ENCODE measurements around the gene CFAP74. TPM values are rescaled to one million over a fixed set of nuclear protein-coding genes. Genes with fewer than 3 reads are reported as not detected.

The CFAP74 gene
- polyA plus RNA-seq, 4 donors, result 0.06 to 2.2 TPM; not detected in 2

- Histone ChIP-seq H3K27me3 (ENCODE audit: control insufficient read depth in 3 of 3, insufficient read depth in 3 of 3, low read length in 3 of 3) (peaks cover 1 to 9% (median 4%) of the 10 kb centered on the region in 3 donors), H3K4me1 (ENCODE audit: control insufficient read depth in 3 of 3, insufficient read depth in 2 of 3, low read depth in 1 of 3, low read length in 2 of 3) (peaks cover 0 to 5% (median 0%) of the 10 kb centered on the region in 3 donors), H3K4me3 (ENCODE audit: low read depth in 1 of 3, low read length in 3 of 3) (no peak overlapping the region), H3K27ac (ENCODE audit: low read depth in 1 of 3, low read length in 2 of 3) (peak overlapping the region in 2 of 3 donors; percentile 1 to 36), H3K36me3 (ENCODE audit: control insufficient read depth in 3 of 3, insufficient read depth in 2 of 3, low read depth in 1 of 3, low read length in 3 of 3) (no peaks in the 10 kb centered on the region), H3K9me3 (ENCODE audit: control insufficient read depth in 2 of 2, insufficient read depth in 1 of 2, low read depth in 1 of 2, low read length in 1 of 2) (no peaks in the 10 kb centered on the region)
- WGBS, 3 donors, result 70 to 85% (median 79%) methylated on average over 9 of the region's 9 CpGs
- no peak for FAIRE-seq
- no peak for DNase-seq
These were observed 13.8 kb downstream of the CFAP74 start for GRCh38 chr1:1989789-1990188.

GRCh38 chr1:1989102-1989542, 14.5 kb downstream of the CFAP74 start:
- H3K36me3 ChIP-seq (ENCODE audit: control insufficient read depth in 3 of 3, insufficient read depth in 2 of 3, low read depth in 1 of 3, low read length in 3 of 3), result no peaks in the 10 kb centered on the region
- FAIRE-seq (no peak), DNase-seq (no peak)
- H3K9me3 ChIP-seq (ENCODE audit: control insufficient read depth in 2 of 2, insufficient read depth in 1 of 2, low read depth in 1 of 2, low read length in 1 of 2), result no peaks in the 10 kb centered on the region
- H3K27me3 ChIP-seq (ENCODE audit: control insufficient read depth in 3 of 3, insufficient read depth in 3 of 3, low read length in 3 of 3), result peaks cover 1 to 7% (median 4%) of the 10 kb centered on the region in 3 donors
- WGBS, 3 donors, result 58 to 61% (median 59%) methylated on average over 22 of the region's 22 CpGs
- H3K27ac ChIP-seq (ENCODE audit: low read depth in 1 of 3, low read length in 2 of 3), result peak overlapping the region in 1 of 3 donors; percentile 50
- H3K4me1 ChIP-seq (ENCODE audit: control insufficient read depth in 3 of 3, insufficient read depth in 2 of 3, low read depth in 1 of 3, low read length in 2 of 3), result peaks cover 0 to 5% (median 0%) of the 10 kb centered on the region in 3 donors
- H3K4me3 ChIP-seq (ENCODE audit: low read depth in 1 of 3, low read length in 3 of 3), result no peak overlapping the region

- no peak for FAIRE-seq
These were observed 15.3 kb downstream of the CFAP74 start for GRCh38 chr1:1988061-1988945.

GRCh38 chr1:1987142-1987510, 16.5 kb downstream of the CFAP74 start:
- Histone ChIP-seq H3K4me3 (ENCODE audit: low read depth in 1 of 3, low read length in 3 of 3) (no peak overlapping the region), H3K36me3 (ENCODE audit: control insufficient read depth in 3 of 3, insufficient read depth in 2 of 3, low read depth in 1 of 3, low read length in 3 of 3) (no peaks in the 10 kb centered on the region), H3K9me3 (ENCODE audit: control insufficient read depth in 2 of 2, insufficient read depth in 1 of 2, low read depth in 1 of 2, low read length in 1 of 2) (no peaks in the 10 kb centered on the region), H3K27me3 (ENCODE audit: control insufficient read depth in 3 of 3, insufficient read depth in 3 of 3, low read length in 3 of 3) (peaks cover 1 to 7% (median 4%) of the 10 kb centered on the region in 3 donors), H3K27ac (ENCODE audit: low read depth in 1 of 3, low read length in 2 of 3) (no peak overlapping the region), H3K4me1 (ENCODE audit: control insufficient read depth in 3 of 3, insufficient read depth in 2 of 3, low read depth in 1 of 3, low read length in 2 of 3) (peaks cover 0 to 5% (median 0%) of the 10 kb centered on the region in 3 donors)
- WGBS, 3 donors, result 59 to 75% (median 62%) methylated on average over 13 of the region's 13 CpGs
- DNase-seq (no peak), FAIRE-seq (no peak)

More at GRCh38 chr1:1988061-1988945, 15.3 kb downstream of the CFAP74 start:
- 51 to 60% (median 57%) methylated on average over 27 to 29 of the region's 29 CpGs for WGBS, 3 donors
- DNase-seq, result no peak
- Histone ChIP-seq H3K4me1 (ENCODE audit: control insufficient read depth in 3 of 3, insufficient read depth in 2 of 3, low read depth in 1 of 3, low read length in 2 of 3) (peaks cover 0 to 5% (median 0%) of the 10 kb centered on the region in 3 donors), H3K27me3 (ENCODE audit: control insufficient read depth in 3 of 3, insufficient read depth in 3 of 3, low read length in 3 of 3) (peaks cover 1 to 7% (median 4%) of the 10 kb centered on the region in 3 donors), H3K9me3 (ENCODE audit: control insufficient read depth in 2 of 2, insufficient read depth in 1 of 2, low read depth in 1 of 2, low read length in 1 of 2) (no peaks in the 10 kb centered on the region), H3K27ac (ENCODE audit: low read depth in 1 of 3, low read length in 2 of 3) (no peak overlapping the region), H3K4me3 (ENCODE audit: low read depth in 1 of 3, low read length in 3 of 3) (no peak overlapping the region), H3K36me3 (ENCODE audit: control insufficient read depth in 3 of 3, insufficient read depth in 2 of 3, low read depth in 1 of 3, low read length in 3 of 3) (no peaks in the 10 kb centered on the region)

- peaks cover 1 to 7% (median 4%) of the 10 kb centered on the region in 3 donors for H3K27me3 ChIP-seq (ENCODE audit: control insufficient read depth in 3 of 3, insufficient read depth in 3 of 3, low read length in 3 of 3)
These were observed 17.0 kb downstream of the CFAP74 start for GRCh38 chr1:1986451-1987141.

GRCh38 chr1:1985375-1986050, 18.1 kb downstream of the CFAP74 start:
- H3K27ac ChIP-seq (ENCODE audit: low read depth in 1 of 3, low read length in 2 of 3), result no peak overlapping the region
- no peak overlapping the region for H3K4me3 ChIP-seq (ENCODE audit: low read depth in 1 of 3, low read length in 3 of 3)
- WGBS, 3 donors, result 83 to 88% (median 84%) methylated on average over 24 to 32 of the region's 32 CpGs
- peaks cover 1 to 7% (median 4%) of the 10 kb centered on the region in 3 donors for H3K27me3 ChIP-seq (ENCODE audit: control insufficient read depth in 3 of 3, insufficient read depth in 3 of 3, low read length in 3 of 3)
- FAIRE-seq (no peak), DNase-seq (no peak)
- no peaks in the 10 kb centered on the region for H3K36me3 ChIP-seq (ENCODE audit: control insufficient read depth in 3 of 3, insufficient read depth in 2 of 3, low read depth in 1 of 3, low read length in 3 of 3)
- H3K4me1 ChIP-seq (ENCODE audit: control insufficient read depth in 3 of 3, insufficient read depth in 2 of 3, low read depth in 1 of 3, low read length in 2 of 3), result peaks cover 0 to 5% (median 0%) of the 10 kb centered on the region in 3 donors
- H3K9me3 ChIP-seq (ENCODE audit: control insufficient read depth in 2 of 2, insufficient read depth in 1 of 2, low read depth in 1 of 2, low read length in 1 of 2), result no peaks in the 10 kb centered on the region

More at GRCh38 chr1:1986451-1987141, 17.0 kb downstream of the CFAP74 start:
- no peak overlapping the region for H3K4me3 ChIP-seq (ENCODE audit: low read depth in 1 of 3, low read length in 3 of 3)
- 44 to 59% (median 45%) methylated on average over 23 to 24 of the region's 24 CpGs for WGBS, 3 donors
- DNase-seq, result no peak
- no peaks in the 10 kb centered on the region for H3K9me3 ChIP-seq (ENCODE audit: control insufficient read depth in 2 of 2, insufficient read depth in 1 of 2, low read depth in 1 of 2, low read length in 1 of 2)
- no peaks in the 10 kb centered on the region for H3K36me3 ChIP-seq (ENCODE audit: control insufficient read depth in 3 of 3, insufficient read depth in 2 of 3, low read depth in 1 of 3, low read length in 3 of 3)
- peaks cover 0 to 5% (median 0%) of the 10 kb centered on the region in 3 donors for H3K4me1 ChIP-seq (ENCODE audit: control insufficient read depth in 3 of 3, insufficient read depth in 2 of 3, low read depth in 1 of 3, low read length in 2 of 3)
- FAIRE-seq, result no peak
- H3K27ac ChIP-seq (ENCODE audit: low read depth in 1 of 3, low read length in 2 of 3), result no peak overlapping the region

- Histone ChIP-seq H3K9me3 (ENCODE audit: control insufficient read depth in 2 of 2, insufficient read depth in 1 of 2, low read depth in 1 of 2, low read length in 1 of 2) (no peaks in the 10 kb centered on the region), H3K4me1 (ENCODE audit: control insufficient read depth in 3 of 3, insufficient read depth in 2 of 3, low read depth in 1 of 3, low read length in 2 of 3) (peaks cover 0 to 4% (median 0%) of the 10 kb centered on the region in 3 donors), H3K4me3 (ENCODE audit: low read depth in 1 of 3, low read length in 3 of 3) (no peak overlapping the region), H3K27ac (ENCODE audit: low read depth in 1 of 3, low read length in 2 of 3) (no peak overlapping the region), H3K27me3 (ENCODE audit: control insufficient read depth in 3 of 3, insufficient read depth in 3 of 3, low read length in 3 of 3) (peaks cover 1 to 5% (median 4%) of the 10 kb centered on the region in 3 donors), H3K36me3 (ENCODE audit: control insufficient read depth in 3 of 3, insufficient read depth in 2 of 3, low read depth in 1 of 3, low read length in 3 of 3) (no peaks in the 10 kb centered on the region)
- FAIRE-seq (no peak), DNase-seq (no peak)
- WGBS, 3 donors, result 77 to 82% (median 80%) methylated on average over 17 of the region's 17 CpGs
These were observed 19.0 kb downstream of the CFAP74 start for GRCh38 chr1:1984560-1985070.

All from small intestine (tissue), 7 donors.